Activated naive CD4-positive, alpha-beta T cell treated with anti-CD3 and anti-CD28 coated beads, Interleukin-2, amount 50 U/mL, for 24 hours (primary cell): ENCODE results near the gene EDN1.

ENCODE experiments used
- H3K27ac Mint-ChIP-seq: one replicate; pipeline ENCODE4 v1.8.0; 2021; ENCODE audit warnings: mild to moderate bottlenecking, mixed read lengths
- H3K27me3 Mint-ChIP-seq: one replicate; pipeline ENCODE4 v1.8.0; 2021; ENCODE audit warnings: mixed read lengths
- H3K36me3 Mint-ChIP-seq: one replicate; pipeline ENCODE4 v1.8.0; 2021; ENCODE audit warnings: mixed read lengths
- H3K4me1 Mint-ChIP-seq: one replicate; pipeline ENCODE4 v1.8.0; 2021; ENCODE audit warnings: mixed read lengths
- H3K4me3 Mint-ChIP-seq: one replicate; pipeline ENCODE4 v1.8.0; 2021; ENCODE audit warnings: mild to moderate bottlenecking, mixed read lengths
- H3K9me3 Mint-ChIP-seq: one replicate; pipeline ENCODE4 v1.8.0; 2021; ENCODE audit warnings: mixed read lengths

The EDN1 gene

DNA sequence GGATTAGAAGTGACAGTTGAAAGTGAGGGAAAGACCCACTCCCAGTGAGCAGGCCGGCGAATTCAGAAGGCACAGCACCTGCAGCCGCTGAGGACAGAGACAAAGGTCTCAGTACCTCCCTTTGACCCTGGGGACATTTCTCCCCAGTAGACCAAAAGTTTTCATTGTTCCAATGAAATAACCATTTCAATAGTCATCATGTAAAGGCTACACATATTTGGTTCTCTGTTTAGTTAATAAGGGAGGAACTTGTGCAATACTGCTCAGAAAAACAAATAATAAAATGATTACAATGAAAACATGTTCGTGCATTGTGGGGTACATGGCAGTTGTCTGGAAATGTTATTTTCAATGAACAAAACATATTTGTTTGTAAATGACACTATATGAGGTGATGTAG lies 52.5 kb downstream of the EDN1 start:
- Mint-ChIP-seq H3K27ac (no peak overlapping the region), H3K27me3 (peaks cover 4% of the 10 kb centered on the region), H3K4me1 (no peaks in the 10 kb centered on the region), H3K36me3 (no peaks in the 10 kb centered on the region), H3K9me3 (no peaks in the 10 kb centered on the region), H3K4me3 (no peak overlapping the region)

- H3K27me3 Mint-ChIP-seq = peaks cover 4% of the 10 kb centered on the region
- H3K4me3 Mint-ChIP-seq = no peak overlapping the region
- H3K4me1 Mint-ChIP-seq = no peaks in the 10 kb centered on the region
Observed at GRCh38 chr6:12343122-12343439, 52.9 kb downstream of the EDN1 start.

GRCh38 chr6:12343440-12344162 lies 53.4 kb downstream of the EDN1 start:
- peaks cover 4% of the 10 kb centered on the region for H3K27me3 Mint-ChIP-seq
- no peaks in the 10 kb centered on the region for H3K9me3 Mint-ChIP-seq
- no peak overlapping the region for H3K4me3 Mint-ChIP-seq
- H3K36me3 Mint-ChIP-seq = no peaks in the 10 kb centered on the region
- H3K4me1 Mint-ChIP-seq = no peaks in the 10 kb centered on the region
- H3K27ac Mint-ChIP-seq = no peak overlapping the region

More at GRCh38 chr6:12343122-12343439, 52.9 kb downstream of the EDN1 start:
- Mint-ChIP-seq H3K36me3 (no peaks in the 10 kb centered on the region), H3K27ac (no peak overlapping the region), H3K9me3 (no peaks in the 10 kb centered on the region)

GRCh38 chr6:12344296-12344695 lies 54.1 kb downstream of the EDN1 start:
- Mint-ChIP-seq H3K27me3 (peaks cover 4% of the 10 kb centered on the region), H3K4me3 (no peak overlapping the region), H3K27ac (no peak overlapping the region), H3K4me1 (no peaks in the 10 kb centered on the region), H3K36me3 (no peaks in the 10 kb centered on the region), H3K9me3 (no peaks in the 10 kb centered on the region)

- H3K27me3 Mint-ChIP-seq = peaks cover 8% of the 10 kb centered on the region
- no peak overlapping the region for H3K27ac Mint-ChIP-seq
- no peaks in the 10 kb centered on the region for H3K4me1 Mint-ChIP-seq
- no peaks in the 10 kb centered on the region for H3K36me3 Mint-ChIP-seq
- H3K9me3 Mint-ChIP-seq = no peaks in the 10 kb centered on the region
- no peak overlapping the region for H3K4me3 Mint-ChIP-seq
Observed at GRCh38 chr6:12344961-12345693, 55.0 kb downstream of the EDN1 start.

- no peak overlapping the region for H3K27ac Mint-ChIP-seq
- peaks cover 8% of the 10 kb centered on the region for H3K27me3 Mint-ChIP-seq
- peaks cover 4% of the 10 kb centered on the region for H3K9me3 Mint-ChIP-seq
- H3K4me1 Mint-ChIP-seq = no peaks in the 10 kb centered on the region
- no peak overlapping the region for H3K4me3 Mint-ChIP-seq
- H3K36me3 Mint-ChIP-seq = no peaks in the 10 kb centered on the region
Observed at GRCh38 chr6:12345694-12346058, 55.5 kb downstream of the EDN1 start.
